ENCODE data around the gene PRR15L. TPM values are rescaled to one million over a fixed set of nuclear protein-coding genes. Genes with fewer than 3 reads are reported as not detected.

Gene PRR15L
- total and polyA plus RNA-seq, 2 experiments from 2014 or later = 56.5 to 66.4 TPM

- Histone ChIP-seq H2AFZ (no peak overlapping the region), H3K9me3 (ENCODE audit: low read depth) (no peaks in the 10 kb centered on the region), H3K79me2 (no peaks in the 10 kb centered on the region), H3K27ac (no peak overlapping the region), H3K9me2 (replicated peaks; ENCODE audit: insufficient read depth) (no peaks in the 10 kb centered on the region), H3K4me3 (no peak overlapping the region), H3K4me2 (no peak overlapping the region), H3K27me3 (no peaks in the 10 kb centered on the region), H3K4me1 (ENCODE audit: insufficient read depth) (no peaks in the 10 kb centered on the region), H3K36me3 (replicated peaks; ENCODE audit: insufficient read depth, low read depth) (no peaks in the 10 kb centered on the region), H4K20me1 (ENCODE audit: insufficient read depth, poor library complexity, severe bottlenecking) (no peaks in the 10 kb centered on the region)
- DNase-seq (ENCODE audit: low spot score) = no peak
- 67% methylated on average over 9 of the region's 9 CpGs for WGBS (ENCODE audit: low lambda C conversion rate, missing lambda C conversion rate)
- TF ChIP-seq EZH2phosphoT487 (IDR thresholded peaks at IDR 0.05; ENCODE audit: low read depth, severe bottlenecking, unreplicated experiment) = no peak
- TF ChIP-seq, protein P1, sequence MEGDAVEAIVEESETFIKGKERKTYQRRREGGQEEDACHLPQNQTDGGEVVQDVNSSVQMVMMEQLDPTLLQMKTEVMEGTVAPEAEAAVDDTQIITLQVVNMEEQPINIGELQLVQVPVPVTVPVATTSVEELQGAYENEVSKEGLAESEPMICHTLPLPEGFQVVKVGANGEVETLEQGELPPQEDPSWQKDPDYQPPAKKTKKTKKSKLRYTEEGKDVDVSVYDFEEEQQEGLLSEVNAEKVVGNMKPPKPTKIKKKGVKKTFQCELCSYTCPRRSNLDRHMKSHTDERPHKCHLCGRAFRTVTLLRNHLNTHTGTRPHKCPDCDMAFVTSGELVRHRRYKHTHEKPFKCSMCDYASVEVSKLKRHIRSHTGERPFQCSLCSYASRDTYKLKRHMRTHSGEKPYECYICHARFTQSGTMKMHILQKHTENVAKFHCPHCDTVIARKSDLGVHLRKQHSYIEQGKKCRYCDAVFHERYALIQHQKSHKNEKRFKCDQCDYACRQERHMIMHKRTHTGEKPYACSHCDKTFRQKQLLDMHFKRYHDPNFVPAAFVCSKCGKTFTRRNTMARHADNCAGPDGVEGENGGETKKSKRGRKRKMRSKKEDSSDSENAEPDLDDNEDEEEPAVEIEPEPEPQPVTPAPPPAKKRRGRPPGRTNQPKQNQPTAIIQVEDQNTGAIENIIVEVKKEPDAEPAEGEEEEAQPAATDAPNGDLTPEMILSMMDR (IDR thresholded peaks at IDR 0.05; ENCODE audit: poor library complexity) = no peak
- TF ChIP-seq EZH2 (IDR thresholded peaks at IDR 0.05; ENCODE audit: borderline replicate concordance) = no peak
Measured at GRCh38 chr17:47996201-47996600, 38.5 kb upstream of the PRR15L start.

- no peaks in the 10 kb centered on the region for H3K79me2 ChIP-seq
- H3K9me2 ChIP-seq (replicated peaks; ENCODE audit: insufficient read depth) = no peaks in the 10 kb centered on the region
- no peak for TF ChIP-seq EZH2phosphoT487 (IDR thresholded peaks at IDR 0.05; ENCODE audit: low read depth, severe bottlenecking, unreplicated experiment)
- TF ChIP-seq EZH2 (IDR thresholded peaks at IDR 0.05; ENCODE audit: borderline replicate concordance) = no peak
- no peaks in the 10 kb centered on the region for H3K4me1 ChIP-seq (ENCODE audit: insufficient read depth)
- no peaks in the 10 kb centered on the region for H4K20me1 ChIP-seq (ENCODE audit: insufficient read depth, poor library complexity, severe bottlenecking)
- no peaks in the 10 kb centered on the region for H3K27me3 ChIP-seq
- no peak for DNase-seq (ENCODE audit: low spot score)
- no peak overlapping the region for H3K4me3 ChIP-seq
- 65% methylated on average over 10 of the region's 13 CpGs for WGBS (ENCODE audit: low lambda C conversion rate, missing lambda C conversion rate)
- no peak overlapping the region for H3K27ac ChIP-seq
- H2AFZ ChIP-seq = no peak overlapping the region
- no peaks in the 10 kb centered on the region for H3K36me3 ChIP-seq (replicated peaks; ENCODE audit: insufficient read depth, low read depth)
- H3K4me2 ChIP-seq = no peak overlapping the region
- no peaks in the 10 kb centered on the region for H3K9me3 ChIP-seq (ENCODE audit: low read depth)
Measured at GRCh38 chr17:47995241-47995935, 37.7 kb upstream of the PRR15L start.

DNA sequence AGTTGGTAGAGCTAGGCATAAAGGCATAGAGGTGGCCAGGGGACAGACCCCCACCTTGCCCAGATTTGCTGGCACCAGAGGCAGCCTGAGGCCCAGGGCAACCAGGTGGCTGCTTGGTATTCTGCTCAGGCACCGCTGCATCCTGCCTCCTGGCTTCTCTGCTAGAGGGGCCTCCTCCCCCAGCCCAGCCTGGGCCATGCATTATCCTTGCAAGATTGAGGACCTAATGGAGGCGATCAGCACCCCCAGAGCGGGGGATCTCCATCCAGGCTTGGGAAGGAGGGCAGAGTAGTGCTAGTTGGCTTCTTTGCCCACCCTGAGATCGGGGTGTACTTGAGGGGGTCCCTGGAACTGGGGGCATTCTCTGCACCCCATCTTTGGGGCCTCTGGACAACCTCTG is 37.0 kb upstream of the PRR15L start:
- H3K27me3 ChIP-seq = no peaks in the 10 kb centered on the region
- no peak for DNase-seq (ENCODE audit: low spot score)
- no peaks in the 10 kb centered on the region for H4K20me1 ChIP-seq (ENCODE audit: insufficient read depth, poor library complexity, severe bottlenecking)
- no peaks in the 10 kb centered on the region for H3K9me3 ChIP-seq (ENCODE audit: low read depth)
- no peak overlapping the region for H3K27ac ChIP-seq
- no peaks in the 10 kb centered on the region for H3K9me2 ChIP-seq (replicated peaks; ENCODE audit: insufficient read depth)
- no peak overlapping the region for H3K4me2 ChIP-seq
- WGBS (ENCODE audit: low lambda C conversion rate, missing lambda C conversion rate) = 94% methylated on average over 4 of the region's 4 CpGs
- no peaks in the 10 kb centered on the region for H3K79me2 ChIP-seq
- TF ChIP-seq, protein P1 (IDR thresholded peaks at IDR 0.05; ENCODE audit: poor library complexity) = no peak
- TF ChIP-seq EZH2 (IDR thresholded peaks at IDR 0.05; ENCODE audit: borderline replicate concordance) (no peak), EZH2phosphoT487 (IDR thresholded peaks at IDR 0.05; ENCODE audit: low read depth, severe bottlenecking, unreplicated experiment) (no peak)
- H3K4me1 ChIP-seq (ENCODE audit: insufficient read depth) = no peaks in the 10 kb centered on the region
- H3K36me3 ChIP-seq (replicated peaks; ENCODE audit: insufficient read depth, low read depth) = no peaks in the 10 kb centered on the region
- H2AFZ ChIP-seq = no peak overlapping the region
- H3K4me3 ChIP-seq = no peak overlapping the region

- no peaks in the 10 kb centered on the region for H3K79me2 ChIP-seq
- no peaks in the 10 kb centered on the region for H3K27me3 ChIP-seq
- no peak for DNase-seq (ENCODE audit: low spot score)
- no peaks in the 10 kb centered on the region for H3K36me3 ChIP-seq (replicated peaks; ENCODE audit: insufficient read depth, low read depth)
- no peak overlapping the region for H2AFZ ChIP-seq
- no peaks in the 10 kb centered on the region for H3K4me1 ChIP-seq (ENCODE audit: insufficient read depth)
- no peak overlapping the region for H3K4me3 ChIP-seq
- TF ChIP-seq EZH2phosphoT487 (IDR thresholded peaks at IDR 0.05; ENCODE audit: low read depth, severe bottlenecking, unreplicated experiment) (no peak), EZH2 (IDR thresholded peaks at IDR 0.05; ENCODE audit: borderline replicate concordance) (no peak)
- TF ChIP-seq, protein P1 (IDR thresholded peaks at IDR 0.05; ENCODE audit: poor library complexity) = no peak
- H3K27ac ChIP-seq = no peak overlapping the region
- H4K20me1 ChIP-seq (ENCODE audit: insufficient read depth, poor library complexity, severe bottlenecking) = no peaks in the 10 kb centered on the region
- H3K9me3 ChIP-seq (ENCODE audit: low read depth) = no peaks in the 10 kb centered on the region
- WGBS (ENCODE audit: low lambda C conversion rate, missing lambda C conversion rate) = 74% methylated on average over 5 of the region's 5 CpGs
- no peaks in the 10 kb centered on the region for H3K9me2 ChIP-seq (replicated peaks; ENCODE audit: insufficient read depth)
- no peak overlapping the region for H3K4me2 ChIP-seq
Measured at GRCh38 chr17:47993964-47994363, 36.3 kb upstream of the PRR15L start.
